ENCODE measurements around the gene ALB.

Gene ALB

DNA sequence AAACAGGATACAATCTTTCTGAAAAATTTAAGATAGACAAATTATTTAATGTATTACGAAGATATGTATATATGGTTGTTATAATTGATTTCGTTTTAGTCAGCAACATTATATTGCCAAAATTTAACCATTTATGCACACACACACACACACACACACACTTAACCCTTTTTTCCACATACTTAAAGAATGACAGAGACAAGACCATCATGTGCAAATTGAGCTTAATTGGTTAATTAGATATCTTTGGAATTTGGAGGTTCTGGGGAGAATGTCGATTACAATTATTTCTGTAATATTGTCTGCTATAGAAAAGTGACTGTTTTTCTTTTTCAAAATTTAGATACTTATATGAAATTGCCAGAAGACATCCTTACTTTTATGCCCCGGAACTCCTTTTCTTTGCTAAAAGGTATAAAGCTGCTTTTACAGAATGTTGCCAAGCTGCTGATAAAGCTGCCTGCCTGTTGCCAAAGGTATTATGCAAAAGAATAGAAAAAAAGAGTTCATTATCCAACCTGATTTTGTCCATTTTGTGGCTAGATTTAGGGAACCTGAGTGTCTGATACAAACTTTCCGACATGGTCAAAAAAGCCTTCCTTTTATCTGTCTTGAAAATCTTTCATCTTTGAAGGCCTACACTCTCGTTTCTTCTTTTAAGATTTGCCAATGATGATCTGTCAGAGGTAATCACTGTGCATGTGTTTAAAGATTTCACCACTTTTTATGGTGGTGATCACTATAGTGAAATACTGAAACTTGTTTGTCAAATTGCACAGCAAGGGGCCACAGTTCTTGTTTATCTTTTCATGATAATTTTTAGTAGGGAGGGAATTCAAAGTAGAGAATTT, 5.2 kb downstream of the ALB start:
- no peak for DNase-seq

DNA sequence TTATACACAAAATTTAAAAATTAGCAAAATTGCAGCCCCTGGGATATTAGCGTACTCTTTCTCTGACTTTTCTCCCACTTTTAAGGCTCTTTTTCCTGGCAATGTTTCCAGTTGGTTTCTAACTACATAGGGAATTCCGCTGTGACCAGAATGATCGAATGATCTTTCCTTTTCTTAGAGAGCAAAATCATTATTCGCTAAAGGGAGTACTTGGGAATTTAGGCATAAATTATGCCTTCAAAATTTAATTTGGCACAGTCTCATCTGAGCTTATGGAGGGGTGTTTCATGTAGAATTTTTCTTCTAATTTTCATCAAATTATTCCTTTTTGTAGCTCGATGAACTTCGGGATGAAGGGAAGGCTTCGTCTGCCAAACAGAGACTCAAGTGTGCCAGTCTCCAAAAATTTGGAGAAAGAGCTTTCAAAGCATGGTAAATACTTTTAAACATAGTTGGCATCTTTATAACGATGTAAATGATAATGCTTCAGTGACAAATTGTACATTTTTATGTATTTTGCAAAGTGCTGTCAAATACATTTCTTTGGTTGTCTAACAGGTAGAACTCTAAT, 6.0 kb downstream of the ALB start:
- no peak for DNase-seq

DNA sequence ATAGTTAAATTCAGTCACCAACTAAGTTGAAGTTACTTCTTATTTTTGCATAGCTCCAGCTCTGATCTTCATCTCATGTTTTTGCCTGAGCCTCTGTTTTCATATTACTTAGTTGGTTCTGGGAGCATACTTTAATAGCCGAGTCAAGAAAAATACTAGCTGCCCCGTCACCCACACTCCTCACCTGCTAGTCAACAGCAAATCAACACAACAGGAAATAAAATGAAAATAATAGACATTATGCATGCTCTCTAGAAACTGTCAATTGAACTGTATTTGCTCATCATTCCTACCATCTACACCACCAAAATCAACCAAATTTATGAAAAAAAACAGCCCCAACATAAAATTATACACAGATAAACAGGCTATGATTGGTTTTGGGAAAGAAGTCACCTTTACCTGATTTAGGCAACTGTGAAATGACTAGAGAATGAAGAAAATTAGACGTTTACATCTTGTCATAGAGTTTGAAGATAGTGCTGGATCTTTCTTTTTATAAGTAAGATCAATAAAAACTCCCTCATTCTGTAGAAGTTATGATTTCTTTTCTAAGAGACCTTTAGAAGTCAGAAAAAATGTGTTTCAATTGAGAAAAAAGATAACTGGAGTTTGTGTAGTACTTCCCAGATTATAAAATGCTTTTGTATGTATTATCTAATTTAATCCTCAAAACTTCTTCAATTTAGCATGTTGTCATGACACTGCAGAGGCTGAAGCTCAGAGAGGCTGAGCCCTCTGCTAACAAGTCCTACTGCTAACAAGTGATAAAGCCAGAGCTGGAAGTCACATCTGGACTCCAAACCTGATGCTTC, 7.0 kb downstream of the ALB start:
- no peak for DNase-seq

DNA sequence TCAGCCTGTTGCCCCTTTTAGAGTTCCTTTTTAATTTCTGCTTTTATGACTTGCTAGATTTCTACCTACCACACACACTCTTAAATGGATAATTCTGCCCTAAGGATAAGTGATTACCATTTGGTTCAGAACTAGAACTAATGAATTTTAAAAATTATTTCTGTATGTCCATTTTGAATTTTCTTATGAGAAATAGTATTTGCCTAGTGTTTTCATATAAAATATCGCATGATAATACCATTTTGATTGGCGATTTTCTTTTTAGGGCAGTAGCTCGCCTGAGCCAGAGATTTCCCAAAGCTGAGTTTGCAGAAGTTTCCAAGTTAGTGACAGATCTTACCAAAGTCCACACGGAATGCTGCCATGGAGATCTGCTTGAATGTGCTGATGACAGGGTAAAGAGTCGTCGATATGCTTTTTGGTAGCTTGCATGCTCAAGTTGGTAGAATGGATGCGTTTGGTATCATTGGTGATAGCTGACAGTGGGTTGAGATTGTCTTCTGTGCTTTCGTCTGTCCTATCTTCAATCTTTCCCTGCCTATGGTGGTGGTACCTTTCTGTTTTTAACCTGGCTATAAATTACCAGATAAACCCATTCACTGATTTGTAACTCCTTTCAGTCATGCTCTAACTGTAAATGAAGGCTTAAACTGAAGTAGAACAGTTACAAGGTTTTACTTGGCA, 7.8 kb downstream of the ALB start:
- DNase-seq, result no peak

DNA sequence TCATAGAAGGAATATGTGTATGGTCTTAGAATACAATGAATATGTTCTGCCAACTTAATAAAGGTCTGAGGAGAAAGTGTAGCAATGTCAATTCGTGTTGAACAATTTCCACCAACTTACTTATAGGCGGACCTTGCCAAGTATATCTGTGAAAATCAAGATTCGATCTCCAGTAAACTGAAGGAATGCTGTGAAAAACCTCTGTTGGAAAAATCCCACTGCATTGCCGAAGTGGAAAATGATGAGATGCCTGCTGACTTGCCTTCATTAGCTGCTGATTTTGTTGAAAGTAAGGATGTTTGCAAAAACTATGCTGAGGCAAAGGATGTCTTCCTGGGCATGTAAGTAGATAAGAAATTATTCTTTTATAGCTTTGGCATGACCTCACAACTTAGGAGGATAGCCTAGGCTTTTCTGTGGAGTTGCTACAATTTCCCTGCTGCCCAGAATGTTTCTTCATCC, 9.2 kb downstream of the ALB start:
- no peak for DNase-seq

DNA sequence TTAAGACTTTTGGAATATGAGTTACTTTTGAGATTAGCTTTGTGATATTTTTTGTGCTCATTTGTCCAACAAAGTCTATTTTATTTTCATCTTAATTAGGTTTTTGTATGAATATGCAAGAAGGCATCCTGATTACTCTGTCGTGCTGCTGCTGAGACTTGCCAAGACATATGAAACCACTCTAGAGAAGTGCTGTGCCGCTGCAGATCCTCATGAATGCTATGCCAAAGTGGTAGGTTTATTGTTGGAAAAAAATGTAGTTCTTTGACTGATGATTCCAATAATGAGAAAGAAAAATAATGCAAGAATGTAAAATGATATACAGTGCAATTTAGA, 10.8 kb downstream of the ALB start:
- DNase-seq, result no peak

DNA sequence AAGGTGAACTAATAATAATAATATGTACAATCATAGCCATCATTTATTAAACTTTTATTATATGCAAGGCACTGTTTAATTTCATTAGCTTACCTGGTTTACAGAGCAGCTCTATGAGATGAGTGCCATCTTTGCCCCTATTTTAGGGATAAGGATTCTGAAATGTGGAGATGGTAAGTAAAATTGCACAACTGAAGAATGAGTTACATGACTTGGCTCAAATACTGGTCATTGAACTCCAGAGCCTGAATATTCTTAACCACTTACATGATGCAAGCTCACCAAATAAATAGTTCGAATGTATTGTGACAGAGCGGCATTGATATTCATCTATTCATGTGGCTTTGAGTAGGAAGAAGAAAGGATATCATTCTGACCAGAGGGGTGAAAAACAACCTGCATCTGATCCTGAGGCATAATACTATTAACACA, 11.7 kb downstream of the ALB start:
- no peak for DNase-seq

DNA sequence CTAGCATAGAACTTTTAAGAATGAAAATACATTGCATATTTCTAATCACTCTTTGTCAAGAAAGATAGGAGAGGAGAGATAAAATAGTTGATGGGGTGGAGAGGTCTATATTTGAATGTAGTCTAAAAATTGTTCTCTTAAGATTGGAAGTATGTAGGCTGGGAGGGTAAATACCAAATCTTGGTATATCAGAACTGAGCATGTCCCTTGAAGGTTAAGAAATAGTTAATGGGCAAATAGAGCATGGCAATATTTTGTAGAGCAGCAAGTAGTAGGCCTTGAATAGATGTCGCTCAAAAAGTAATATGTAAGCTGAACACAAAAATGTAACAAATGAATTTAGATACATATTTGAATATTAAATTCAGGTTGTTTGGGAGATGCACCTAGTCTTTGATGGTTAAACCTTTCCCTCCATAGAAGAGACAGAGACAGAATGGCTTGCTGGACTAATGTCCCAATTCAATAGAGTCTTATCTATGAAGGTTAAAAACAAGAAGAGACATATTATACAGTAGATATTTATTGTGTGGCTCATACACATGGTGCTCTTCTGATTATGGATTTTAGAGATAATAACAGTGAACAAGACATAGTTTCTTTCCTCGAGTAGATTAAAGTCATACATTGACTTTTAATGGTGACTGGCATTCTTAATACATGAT, 12.5 kb downstream of the ALB start:
- no peak for DNase-seq

DNA sequence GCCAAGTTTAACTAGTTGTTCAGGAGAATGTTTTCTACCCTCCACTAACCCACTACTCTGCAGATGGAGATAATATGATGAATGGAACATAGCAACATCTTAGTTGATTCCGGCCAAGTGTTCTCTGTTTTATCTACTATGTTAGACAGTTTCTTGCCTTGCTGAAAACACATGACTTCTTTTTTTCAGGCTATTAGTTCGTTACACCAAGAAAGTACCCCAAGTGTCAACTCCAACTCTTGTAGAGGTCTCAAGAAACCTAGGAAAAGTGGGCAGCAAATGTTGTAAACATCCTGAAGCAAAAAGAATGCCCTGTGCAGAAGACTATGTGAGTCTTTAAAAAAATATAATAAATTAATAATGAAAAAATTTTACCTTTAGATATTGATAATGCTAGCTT, 13.3 kb downstream of the ALB start:
- DNase-seq, result no peak

DNA sequence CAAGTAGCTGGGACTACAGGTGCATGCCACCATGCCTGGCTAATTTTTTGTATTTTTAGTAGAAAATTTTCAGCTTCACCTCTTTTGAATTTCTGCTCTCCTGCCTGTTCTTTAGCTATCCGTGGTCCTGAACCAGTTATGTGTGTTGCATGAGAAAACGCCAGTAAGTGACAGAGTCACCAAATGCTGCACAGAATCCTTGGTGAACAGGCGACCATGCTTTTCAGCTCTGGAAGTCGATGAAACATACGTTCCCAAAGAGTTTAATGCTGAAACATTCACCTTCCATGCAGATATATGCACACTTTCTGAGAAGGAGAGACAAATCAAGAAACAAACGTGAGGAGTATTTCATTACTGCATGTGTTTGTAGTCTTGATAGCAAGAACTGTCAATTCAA, 13.9 kb downstream of the ALB start:
- no peak for DNase-seq

DNA sequence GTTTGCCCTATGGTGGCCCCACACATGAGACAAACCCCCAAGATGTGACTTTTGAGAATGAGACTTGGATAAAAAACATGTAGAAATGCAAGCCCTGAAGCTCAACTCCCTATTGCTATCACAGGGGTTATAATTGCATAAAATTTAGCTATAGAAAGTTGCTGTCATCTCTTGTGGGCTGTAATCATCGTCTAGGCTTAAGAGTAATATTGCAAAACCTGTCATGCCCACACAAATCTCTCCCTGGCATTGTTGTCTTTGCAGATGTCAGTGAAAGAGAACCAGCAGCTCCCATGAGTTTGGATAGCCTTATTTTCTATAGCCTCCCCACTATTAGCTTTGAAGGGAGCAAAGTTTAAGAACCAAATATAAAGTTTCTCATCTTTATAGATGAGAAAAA, 14.6 kb downstream of the ALB start:
- DNase-seq, result no peak

DNA sequence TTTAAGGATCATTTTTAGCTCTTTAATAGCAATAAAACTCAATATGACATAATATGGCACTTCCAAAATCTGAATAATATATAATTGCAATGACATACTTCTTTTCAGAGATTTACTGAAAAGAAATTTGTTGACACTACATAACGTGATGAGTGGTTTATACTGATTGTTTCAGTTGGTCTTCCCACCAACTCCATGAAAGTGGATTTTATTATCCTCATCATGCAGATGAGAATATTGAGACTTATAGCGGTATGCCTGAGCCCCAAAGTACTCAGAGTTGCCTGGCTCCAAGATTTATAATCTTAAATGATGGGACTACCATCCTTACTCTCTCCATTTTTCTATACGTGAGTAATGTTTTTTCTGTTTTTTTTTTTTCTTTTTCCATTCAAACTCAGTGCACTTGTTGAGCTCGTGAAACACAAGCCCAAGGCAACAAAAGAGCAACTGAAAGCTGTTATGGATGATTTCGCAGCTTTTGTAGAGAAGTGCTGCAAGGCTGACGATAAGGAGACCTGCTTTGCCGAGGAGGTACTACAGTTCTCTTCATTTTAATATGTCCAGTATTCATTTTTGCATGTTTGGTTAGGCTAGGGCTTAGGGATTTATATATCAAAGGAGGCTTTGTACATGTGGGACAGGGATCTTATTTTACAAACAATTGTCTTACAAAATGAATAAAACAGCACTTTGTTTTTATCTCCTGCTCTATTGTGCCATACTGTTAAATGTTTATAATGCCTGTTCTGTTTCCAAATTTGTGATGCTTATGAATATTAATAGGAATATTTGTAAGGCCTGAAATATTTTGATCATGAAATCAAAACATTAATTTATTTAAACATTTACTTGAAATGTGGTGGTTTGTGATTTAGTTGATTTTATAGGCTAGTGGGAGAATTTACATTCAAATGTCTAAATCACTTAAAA, 15.3 kb downstream of the ALB start:
- DNase-seq, result no peak

DNA sequence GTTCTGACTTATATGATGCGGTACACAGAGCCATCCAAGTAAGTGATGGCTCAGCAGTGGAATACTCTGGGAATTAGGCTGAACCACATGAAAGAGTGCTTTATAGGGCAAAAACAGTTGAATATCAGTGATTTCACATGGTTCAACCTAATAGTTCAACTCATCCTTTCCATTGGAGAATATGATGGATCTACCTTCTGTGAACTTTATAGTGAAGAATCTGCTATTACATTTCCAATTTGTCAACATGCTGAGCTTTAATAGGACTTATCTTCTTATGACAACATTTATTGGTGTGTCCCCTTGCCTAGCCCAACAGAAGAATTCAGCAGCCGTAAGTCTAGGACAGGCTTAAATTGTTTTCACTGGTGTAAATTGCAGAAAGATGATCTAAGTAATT, 16.5 kb downstream of the ALB start:
- DNase-seq, result no peak

DNA sequence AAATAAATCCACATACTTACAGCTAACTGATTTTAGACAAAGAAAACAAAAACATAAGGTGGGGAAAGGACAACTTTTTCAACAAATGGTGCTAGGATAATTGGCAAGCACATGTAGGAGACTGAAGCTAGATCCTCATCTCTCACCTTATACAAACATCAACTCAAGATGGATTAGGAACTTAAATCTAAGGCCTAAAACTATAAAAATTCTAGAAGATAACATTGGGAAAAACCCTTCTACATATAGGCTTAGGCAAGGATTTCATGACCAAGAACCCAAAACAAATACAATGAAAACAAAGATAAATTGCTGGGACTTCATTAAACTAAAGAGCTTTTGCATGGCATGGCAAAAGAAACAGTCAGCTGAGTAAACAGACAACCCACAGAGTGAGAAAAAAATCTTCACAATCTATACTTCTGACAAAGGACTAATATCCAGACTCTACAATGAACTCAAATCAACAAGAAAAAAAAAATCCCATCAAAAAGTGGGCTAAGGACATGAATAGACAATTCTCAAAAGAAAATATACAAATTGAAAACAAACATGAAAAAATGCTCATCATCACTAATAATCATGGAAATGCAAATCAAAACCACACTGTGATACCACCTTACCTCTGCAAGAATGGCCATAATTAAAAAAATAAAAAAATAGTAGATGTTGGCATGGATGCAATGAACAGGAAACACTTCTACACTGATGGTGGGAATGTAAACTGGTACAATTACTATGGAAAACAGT, 17.8 kb downstream of the ALB start:
- DNase-seq, result no peak

DNA sequence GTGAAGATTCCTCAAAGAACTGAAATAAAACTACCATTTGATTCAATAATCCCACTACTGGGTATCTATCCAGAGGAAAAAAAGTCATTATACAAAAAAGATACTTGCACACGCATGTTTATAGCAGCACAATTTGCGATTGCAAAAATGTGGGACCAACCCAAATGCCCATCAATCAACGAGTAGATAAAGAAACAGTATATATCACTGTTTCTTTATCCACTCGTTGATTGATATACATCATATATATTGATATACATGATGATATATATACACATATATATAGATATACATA, 18.3 kb downstream of the ALB start:
- no peak for DNase-seq

DNA sequence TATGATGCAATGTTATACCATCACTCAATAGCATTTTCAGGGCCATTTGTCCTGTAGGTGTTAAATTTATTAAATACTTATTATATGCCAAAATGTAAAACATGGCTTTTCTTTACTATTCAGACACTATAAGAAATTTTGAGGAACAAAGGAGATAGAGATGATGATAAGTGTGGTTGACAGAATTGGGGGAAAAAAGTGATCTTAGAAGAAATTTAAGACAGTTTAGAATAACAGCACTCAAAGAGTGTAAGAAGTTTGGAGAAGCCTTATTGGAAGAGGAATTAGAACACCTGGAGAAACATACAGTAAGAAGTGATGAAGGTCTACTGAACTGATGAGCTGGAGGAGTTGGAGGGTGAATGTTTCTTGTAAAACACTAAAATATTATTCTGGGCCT, 19.1 kb downstream of the ALB start:
- DNase-seq, result no peak

DNA sequence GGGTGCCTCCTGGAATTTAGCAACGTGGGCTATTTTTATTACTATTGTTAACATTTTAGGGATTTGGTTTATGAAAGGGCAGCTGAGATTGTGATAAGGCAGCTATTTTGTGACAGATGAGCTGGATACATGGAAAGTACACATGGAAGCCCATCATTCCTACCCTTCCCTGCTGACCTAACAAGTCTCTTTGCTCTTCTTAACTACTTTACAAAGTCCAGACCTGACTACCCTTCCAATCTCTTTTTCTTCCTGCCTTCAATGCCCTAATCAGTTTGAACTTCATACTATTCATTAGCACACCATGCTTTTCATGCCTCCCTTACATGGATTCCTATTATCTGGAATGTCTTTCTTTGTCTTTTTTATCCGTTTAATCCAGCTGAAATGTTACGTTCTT, 22.6 kb downstream of the ALB start:
- DNase-seq, result no peak

DNA sequence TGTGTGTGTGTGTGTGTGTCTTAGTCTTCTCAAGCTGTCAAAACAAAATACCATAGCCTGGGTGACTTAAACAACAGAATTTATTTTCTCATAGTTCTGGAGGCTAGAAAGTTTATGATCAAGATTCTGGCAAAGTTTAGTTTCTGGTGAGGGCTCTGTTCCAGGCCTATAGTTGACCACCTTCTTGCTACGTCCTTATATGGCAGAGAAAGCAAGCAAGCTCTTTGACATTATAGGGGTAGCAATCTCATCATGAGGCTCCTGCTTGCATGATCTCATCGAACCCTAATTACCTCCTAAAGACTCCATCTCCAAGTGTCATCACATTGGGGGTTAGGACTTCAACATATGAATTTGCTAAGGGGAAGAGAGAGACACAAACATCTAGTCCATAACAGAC, 25.0 kb downstream of the ALB start:
- no peak for DNase-seq

DNA sequence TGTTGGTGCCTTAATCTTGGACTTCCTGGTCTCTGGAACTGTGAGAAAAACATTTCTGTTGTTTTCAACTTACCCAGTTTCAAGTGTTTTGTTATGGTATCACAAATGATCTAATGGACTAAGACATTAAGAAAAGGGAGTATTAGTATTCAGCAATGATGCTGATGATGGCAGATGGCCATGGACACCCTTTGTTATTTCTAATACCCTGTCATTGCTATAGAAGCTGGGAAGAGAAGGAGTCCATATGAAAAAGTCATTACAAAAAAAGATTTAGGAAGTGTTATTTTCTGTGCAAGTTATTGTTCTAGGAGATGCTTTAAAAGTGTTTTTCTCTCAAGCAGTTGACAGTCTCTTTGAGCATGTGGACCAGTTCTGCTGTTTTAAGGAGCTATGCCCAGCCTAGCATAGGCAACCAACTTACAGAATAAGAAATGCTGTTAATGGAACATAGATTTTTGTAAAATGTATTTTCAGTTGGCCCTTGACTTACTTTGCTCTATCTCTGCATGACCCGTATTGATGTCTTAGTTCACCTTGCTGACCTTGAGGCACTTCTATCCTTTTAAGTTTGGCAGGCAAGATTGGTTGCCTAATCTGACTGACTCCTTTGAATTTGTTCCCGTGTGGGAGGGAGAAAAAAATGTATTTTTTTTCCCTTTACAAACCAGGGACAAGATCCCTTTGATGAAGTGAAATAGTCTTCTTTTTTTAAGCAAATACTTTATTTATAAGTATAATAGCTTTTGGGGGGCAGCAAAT, 25.9 kb downstream of the ALB start:
- no peak for DNase-seq

DNA sequence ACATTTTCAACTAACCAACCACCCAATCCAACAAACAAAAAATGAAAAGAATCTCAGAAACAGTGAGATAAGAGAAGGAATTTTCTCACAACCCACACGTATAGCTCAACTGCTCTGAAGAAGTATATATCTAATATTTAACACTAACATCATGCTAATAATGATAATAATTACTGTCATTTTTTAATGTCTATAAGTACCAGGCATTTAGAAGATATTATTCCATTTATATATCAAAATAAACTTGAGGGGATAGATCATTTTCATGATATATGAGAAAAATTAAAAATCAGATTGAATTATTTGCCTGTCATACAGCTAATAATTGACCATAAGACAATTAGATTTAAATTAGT, 27.7 kb downstream of the ALB start:
- DNase-seq, result no peak
